Cardiac fibroblast (primary cell): ENCODE results near the gene ASB1.

ENCODE experiments used
- DNase-seq, 2 donors: peaks; one replicate each; pipeline versions ENCODE4 v3.0.0 to v3.0.0-alpha.2; 2010; ENCODE audit warnings: low read depth in 2 of 2
- H3K4me3 ChIP-seq, 2 donors: replicated peaks in 1 of 2; 1 replicate in 1 of 2; 2 replicates in 1 of 2; pipeline ENCODE4 v1.5.1; 2011; ENCODE audit warnings: low read depth in 2 of 2, low read length in 2 of 2, mild to moderate bottlenecking in 2 of 2, moderate library complexity in 1 of 2
- TF ChIP-seq, protein P1 (sequence below): IDR thresholded peaks from one replicate; pipeline ENCODE4 v1.5.1; 2011; ENCODE audit warnings: low read depth, mild to moderate bottlenecking, low read length, inconsistent platforms

The ASB1 gene

DNA sequence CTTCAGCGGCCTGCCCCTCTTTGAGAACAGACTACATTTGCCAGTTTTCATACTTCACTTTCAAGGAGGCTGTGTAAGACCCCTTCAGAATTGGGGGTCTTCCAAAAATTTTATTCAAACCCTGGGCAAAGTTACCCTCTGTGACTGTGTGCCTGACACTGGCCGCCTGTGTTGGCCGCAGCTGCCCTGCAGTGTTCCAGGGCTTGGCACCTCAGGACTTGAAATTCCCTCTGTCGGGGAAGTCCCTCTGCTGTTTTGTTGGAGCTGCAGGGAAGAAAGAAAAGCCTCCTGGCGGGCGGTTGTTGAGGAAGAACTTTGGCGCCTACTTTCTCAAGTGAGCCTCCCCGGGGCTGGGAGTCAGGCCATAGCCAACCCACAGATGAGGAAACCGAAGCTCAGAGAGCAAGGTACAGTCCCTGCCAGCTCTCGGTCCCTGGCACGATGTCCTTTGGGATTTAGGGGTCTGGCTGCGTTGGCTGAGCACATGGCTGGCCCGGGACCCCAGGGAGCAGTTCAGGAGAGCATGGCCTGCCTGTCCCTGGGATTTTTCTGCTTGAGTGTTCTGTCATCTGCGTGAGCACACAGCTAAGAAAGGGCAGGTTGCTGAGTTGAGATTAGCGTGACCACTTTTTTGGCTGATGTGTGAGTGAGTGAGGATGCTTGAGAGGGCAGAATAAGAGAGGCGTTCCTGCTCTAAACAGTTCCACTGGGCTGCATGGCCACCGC lies 17.9 kb upstream of the ASB1 start:
- TF ChIP-seq, protein P1, sequence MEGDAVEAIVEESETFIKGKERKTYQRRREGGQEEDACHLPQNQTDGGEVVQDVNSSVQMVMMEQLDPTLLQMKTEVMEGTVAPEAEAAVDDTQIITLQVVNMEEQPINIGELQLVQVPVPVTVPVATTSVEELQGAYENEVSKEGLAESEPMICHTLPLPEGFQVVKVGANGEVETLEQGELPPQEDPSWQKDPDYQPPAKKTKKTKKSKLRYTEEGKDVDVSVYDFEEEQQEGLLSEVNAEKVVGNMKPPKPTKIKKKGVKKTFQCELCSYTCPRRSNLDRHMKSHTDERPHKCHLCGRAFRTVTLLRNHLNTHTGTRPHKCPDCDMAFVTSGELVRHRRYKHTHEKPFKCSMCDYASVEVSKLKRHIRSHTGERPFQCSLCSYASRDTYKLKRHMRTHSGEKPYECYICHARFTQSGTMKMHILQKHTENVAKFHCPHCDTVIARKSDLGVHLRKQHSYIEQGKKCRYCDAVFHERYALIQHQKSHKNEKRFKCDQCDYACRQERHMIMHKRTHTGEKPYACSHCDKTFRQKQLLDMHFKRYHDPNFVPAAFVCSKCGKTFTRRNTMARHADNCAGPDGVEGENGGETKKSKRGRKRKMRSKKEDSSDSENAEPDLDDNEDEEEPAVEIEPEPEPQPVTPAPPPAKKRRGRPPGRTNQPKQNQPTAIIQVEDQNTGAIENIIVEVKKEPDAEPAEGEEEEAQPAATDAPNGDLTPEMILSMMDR, result no peak
- no peak overlapping the region for H3K4me3 ChIP-seq
- DNase-seq, result no peak

DNA sequence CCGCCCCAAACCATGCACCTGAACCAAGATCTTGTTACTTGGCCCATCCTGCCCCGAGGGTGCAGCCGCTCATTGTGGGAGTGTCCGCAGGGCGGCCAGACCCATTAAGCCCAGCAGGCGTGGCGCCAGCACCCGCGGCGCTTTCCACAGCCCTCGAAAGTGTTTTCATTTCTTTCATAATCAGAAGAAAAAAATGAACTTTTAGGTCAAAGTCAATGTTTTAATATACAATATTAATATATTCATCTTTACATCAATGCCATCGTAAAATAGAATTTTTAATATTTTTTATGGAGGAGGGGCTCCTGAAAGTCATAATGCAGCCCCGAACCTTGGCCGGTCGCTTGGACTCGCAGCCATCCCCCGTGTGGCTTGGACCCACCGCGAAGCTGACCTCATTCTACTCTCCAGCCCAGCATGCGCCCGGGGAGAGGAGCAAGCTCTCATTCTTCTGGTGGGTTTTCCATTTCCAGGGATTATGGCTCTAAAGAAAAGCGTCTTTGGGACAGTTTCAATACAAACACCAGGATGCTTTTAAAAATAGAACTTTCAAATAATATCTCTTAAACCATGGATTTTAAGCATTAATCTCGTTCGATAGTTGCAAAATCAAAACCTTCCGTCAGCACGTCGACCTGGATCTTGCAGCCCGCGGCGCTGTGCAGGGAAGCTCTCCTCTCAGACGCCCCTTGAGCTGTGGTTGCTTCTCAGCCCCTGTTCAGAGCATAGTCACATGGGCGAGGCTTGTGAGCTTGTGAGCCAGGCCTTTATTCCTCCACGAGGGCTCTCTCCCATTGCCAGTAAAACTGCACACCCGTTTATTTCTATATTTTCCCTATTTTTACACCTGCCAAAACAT lies 17.2 kb upstream of the ASB1 start:
- no peak for DNase-seq
- H3K4me3 ChIP-seq, result no peak overlapping the region
- TF ChIP-seq, protein P1, result no peak

GRCh38 chr2:238412067-238412767 lies 14.5 kb upstream of the ASB1 start:
- TF ChIP-seq, protein P1, result no peak
- no peak overlapping the region for H3K4me3 ChIP-seq
- DNase-seq, result no peak

DNA sequence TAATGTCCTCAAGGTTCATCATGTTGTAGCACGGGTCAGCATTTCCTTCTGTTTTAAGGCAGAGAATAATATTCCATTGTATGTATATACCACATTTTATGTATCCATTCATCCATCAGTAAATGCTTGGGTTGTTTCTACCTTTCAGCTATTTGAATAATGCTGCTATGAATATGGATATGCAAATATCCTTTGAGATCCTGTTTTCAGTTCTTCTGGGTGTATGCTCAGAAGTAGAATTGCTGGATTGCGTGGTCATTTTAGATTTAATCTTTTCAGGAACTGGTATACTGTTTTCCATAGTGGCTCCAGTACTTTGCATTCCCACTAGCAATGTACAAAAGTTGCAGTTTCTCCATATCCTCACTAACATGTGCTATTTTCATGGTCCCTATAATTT lies 13.4 kb upstream of the ASB1 start:
- no peak overlapping the region for H3K4me3 ChIP-seq
- no peak for DNase-seq
- TF ChIP-seq, protein P1, result no peak

- no peak for DNase-seq
- TF ChIP-seq, protein P1, result no peak
- H3K4me3 ChIP-seq, result no peak overlapping the region
Observed at GRCh38 chr2:238415036-238415764, 11.5 kb upstream of the ASB1 start.

GRCh38 chr2:238415893-238416292 lies 10.8 kb upstream of the ASB1 start:
- TF ChIP-seq, protein P1, result no peak
- no peak for DNase-seq
- no peak overlapping the region for H3K4me3 ChIP-seq
